ENCODE data around the gene EPHX1.
"Not testable (repeated sequence)": the region's sequence is repeated elsewhere in the genome, so short reads cannot be mapped to it uniquely, and the experiment has no call there.

The EPHX1 gene

GRCh38 chr1:225809842-225810578 lies at the start of gene EPHX1:
TSS of gene EPHX1 (plus strand) at chr1:225810124. CDS start at chr1:225828730, 18,606 bp downstream.
- DNase-seq (ENCODE audit: low read depth), result peak; percentile 17

GRCh38 chr1:225760531-225760930 lies 49.4 kb upstream of the EPHX1 start:
- no peak for DNase-seq (ENCODE audit: low read depth)

- DNase-seq (ENCODE audit: low read depth), result not testable (repeated sequence)
These were observed 48.5 kb upstream of the EPHX1 start for GRCh38 chr1:225761395-225761794.

- DNase-seq (ENCODE audit: low read depth), result no peak
These were observed 47.9 kb upstream of the EPHX1 start for GRCh38 chr1:225762002-225762441.

GRCh38 chr1:225762444-225762843 lies 47.5 kb upstream of the EPHX1 start:
- DNase-seq (ENCODE audit: low read depth), result no peak

- no peak for DNase-seq (ENCODE audit: low read depth)
These were observed 46.0 kb upstream of the EPHX1 start for GRCh38 chr1:225763716-225764548.

- DNase-seq (ENCODE audit: low read depth), result no peak
These were observed 43.8 kb upstream of the EPHX1 start for GRCh38 chr1:225765982-225766674.

GRCh38 chr1:225766967-225767633 lies 42.8 kb upstream of the EPHX1 start:
- no peak for DNase-seq (ENCODE audit: low read depth)

GRCh38 chr1:225767634-225768540 lies 42.0 kb upstream of the EPHX1 start:
- DNase-seq (ENCODE audit: low read depth), result no peak

GRCh38 chr1:225768662-225769426 lies 41.1 kb upstream of the EPHX1 start:
- DNase-seq (ENCODE audit: low read depth), result no peak

GRCh38 chr1:225769687-225770086 lies 40.2 kb upstream of the EPHX1 start:
- no peak for DNase-seq (ENCODE audit: low read depth)

GRCh38 chr1:225770561-225771248 lies 39.2 kb upstream of the EPHX1 start:
- DNase-seq (ENCODE audit: low read depth), result no peak

GRCh38 chr1:225771661-225772322 lies 38.1 kb upstream of the EPHX1 start:
- DNase-seq (ENCODE audit: low read depth), result no peak

- no peak for DNase-seq (ENCODE audit: low read depth)
These were observed 37.6 kb upstream of the EPHX1 start for GRCh38 chr1:225772323-225772768.

- DNase-seq (ENCODE audit: low read depth), result no peak
These were observed 37.1 kb upstream of the EPHX1 start for GRCh38 chr1:225772848-225773247.

- DNase-seq (ENCODE audit: low read depth), result no peak
These were observed 35.4 kb upstream of the EPHX1 start for GRCh38 chr1:225774281-225775147.

- no peak for DNase-seq (ENCODE audit: low read depth)
These were observed 33.6 kb upstream of the EPHX1 start for GRCh38 chr1:225776294-225776693.

GRCh38 chr1:225777058-225777582 lies 32.8 kb upstream of the EPHX1 start:
- no peak for DNase-seq (ENCODE audit: low read depth)
